IPS-11a (cell line): ENCODE data around the gene LRFN2.

Experiments
- H3K4me3 ChIP-seq: one replicate; pipeline ENCODE4 v1.5.1; 2013; ENCODE audit warnings: low read depth, low read length, control low read depth

LRFN2 gene

DNA sequence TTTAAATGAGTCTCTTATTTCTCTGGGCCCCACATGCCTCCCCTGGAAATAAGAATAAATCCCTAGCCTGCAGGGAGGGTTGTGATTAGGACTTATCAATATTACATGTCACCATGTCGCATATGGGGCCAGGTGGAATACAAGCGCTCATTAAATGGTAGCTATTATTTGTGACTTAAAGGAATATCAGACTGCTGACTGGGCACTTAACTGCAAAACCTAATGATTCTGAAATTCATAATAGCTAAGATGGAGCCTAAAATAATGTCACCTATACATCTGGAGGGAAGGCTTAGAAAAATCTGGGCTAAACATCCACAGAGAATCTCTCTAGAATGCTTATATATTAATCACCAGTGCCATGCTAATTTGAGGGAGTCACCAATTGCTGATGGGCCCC, 106.5 kb downstream of the LRFN2 start:
- H3K4me3 ChIP-seq: no peak overlapping the region

DNA sequence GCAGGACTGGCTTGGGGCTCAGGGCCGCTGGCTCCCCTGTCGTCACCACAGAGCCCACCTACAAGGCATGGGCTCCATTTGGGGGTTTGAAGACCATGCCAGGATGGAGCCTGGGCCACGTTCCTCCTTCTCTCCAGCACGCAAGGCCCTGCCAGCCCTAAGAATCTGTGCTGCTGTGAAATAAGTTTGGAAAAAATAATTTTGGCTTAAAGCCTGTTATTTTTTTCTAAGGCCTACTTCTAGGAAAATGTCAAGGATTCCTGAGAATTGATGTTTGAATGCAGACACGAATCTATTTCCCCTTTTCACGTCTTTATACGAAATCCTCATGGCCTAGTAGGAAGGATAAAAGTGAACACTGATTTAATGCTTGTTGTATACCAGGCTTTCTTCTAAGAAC, 107.5 kb downstream of the LRFN2 start:
- no peak overlapping the region for H3K4me3 ChIP-seq

DNA sequence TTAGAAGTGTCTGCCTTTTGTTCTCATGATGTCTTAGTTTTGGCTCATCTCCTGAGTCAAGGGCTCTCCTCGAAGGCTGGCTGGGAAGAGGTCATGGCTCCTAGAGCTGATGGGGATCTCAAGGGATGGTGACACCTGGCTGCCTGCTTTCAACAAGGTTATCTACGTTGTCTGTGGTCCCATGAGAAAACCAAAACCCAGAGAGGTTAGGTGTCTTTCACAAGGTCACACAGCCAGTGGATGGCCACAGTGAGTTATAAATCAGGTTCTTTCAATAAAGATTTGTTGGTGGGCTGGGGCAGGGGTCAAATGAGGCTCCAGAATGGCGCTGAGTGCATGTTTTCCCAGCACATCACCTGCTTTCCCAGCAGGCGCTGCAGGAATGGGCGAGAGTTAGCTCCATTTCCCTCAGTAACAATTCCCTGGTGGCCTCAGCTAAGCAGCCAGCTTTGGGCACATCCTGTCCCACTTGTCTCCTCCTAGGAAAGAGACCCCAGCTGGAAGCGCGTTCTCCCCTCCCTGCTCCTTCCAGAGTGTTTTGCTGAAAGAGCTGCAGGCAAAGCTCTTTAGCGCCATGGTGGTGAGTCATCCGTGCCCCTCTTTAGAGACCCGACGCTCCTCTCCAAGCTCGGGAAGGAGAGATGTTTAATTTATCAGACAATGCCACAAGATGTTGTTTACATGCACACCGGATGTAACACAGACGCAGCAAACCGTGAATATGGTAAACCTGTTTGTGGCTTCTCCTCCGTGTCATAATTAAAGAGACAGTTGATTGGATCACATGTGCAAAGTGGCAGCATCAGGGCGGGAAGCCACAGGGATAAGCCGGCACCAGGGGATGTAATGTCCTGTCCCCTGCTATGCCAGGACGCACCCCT, 109.7 kb downstream of the LRFN2 start:
- no peak overlapping the region for H3K4me3 ChIP-seq

DNA sequence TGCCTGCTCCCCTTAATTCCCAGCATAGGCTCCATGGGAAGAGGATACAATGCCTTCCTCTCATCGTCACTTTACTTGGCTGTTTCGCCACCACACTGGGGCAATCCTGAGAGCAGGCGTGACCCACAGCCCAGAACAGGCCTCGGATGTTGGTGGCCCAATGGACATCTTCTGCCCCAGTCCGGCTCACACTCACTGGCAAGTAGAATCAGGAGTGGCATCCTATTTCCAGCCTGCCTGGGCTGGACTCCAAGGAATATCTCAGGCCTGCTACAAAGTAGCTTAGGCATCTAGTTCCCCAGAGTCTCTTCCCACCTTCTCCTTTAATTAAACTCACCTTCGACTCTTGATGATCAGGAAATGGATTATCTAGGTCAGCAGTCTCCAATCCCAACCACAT, 110.5 kb downstream of the LRFN2 start:
- no peak overlapping the region for H3K4me3 ChIP-seq

DNA sequence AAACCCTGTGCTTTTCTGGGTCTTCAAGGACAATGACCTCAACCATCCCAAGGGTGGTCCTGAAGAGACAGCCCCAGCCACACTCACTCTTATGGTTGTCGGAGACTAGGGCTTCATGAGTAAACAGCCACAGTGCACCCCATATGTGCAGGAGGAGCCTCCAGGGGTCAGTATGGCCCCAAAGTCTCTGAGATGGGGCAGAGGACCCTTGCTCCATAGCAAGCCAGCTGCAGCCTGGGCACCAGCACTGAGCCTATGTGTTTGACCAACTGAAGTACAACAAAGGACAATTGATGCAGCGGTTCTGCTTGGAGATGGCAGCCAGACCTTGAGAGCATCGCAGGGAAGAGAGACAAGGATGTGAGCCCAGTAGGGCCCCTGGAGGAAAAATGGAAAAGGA, 112.2 kb downstream of the LRFN2 start:
- no peak overlapping the region for H3K4me3 ChIP-seq

DNA sequence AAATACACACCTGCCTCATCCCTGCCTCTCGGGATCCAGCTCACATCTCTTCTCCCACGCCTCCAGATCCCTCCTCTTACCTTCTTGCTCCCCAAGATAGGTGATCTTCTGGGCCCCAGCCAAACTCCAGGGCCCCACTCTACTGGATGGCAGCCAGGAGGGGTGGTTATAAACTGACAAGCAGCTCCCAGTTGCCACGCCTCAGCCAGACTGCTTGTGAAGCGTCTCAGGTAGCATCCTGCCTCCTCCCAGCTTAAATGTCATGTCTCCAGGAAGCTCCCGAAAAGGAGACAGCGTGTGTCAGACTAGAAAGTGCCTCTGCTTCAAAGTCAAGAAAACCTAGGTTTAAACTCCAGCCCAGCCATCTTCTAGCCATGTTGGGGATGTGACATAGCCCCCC, 114.1 kb downstream of the LRFN2 start:
- no peak overlapping the region for H3K4me3 ChIP-seq

DNA sequence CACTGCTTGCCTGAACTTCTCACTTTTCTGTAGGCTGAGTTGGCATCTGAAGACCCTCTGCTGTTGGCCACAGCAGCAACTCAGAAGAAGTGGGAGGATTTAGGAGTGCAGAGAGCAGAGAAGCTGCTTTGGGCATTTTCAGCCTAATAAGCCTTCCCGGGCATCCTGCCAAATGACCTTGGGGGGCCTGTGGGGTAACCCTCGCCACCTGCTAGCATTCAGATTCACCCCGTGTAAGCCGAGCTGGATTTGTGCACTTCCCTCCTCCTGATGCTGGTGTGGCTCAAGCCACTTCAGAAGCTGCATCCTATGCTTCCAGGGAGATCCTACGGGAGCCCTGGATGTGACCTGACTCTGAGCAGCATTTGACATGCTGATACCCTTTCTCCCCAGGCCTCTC, 114.8 kb downstream of the LRFN2 start:
- no peak overlapping the region for H3K4me3 ChIP-seq

DNA sequence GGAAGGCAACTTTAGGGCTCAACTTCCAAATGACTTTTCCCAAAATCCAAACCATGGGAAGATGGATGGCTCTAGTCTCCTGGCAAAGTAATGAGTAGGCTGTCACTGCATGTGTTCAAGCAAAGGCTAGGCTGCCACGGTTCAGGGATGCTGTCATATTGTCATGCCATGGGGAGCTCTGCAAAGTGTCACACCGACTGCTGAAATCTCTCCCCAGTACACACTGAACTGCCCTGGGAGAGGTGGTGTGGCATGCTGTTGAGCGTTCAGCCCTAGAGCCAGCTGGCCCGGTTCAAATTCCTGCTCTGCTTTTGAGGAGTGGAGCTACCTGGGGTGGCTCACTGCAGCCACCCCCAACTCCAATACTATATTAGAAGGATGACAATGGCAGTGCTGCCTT, 115.9 kb downstream of the LRFN2 start:
- H3K4me3 ChIP-seq: no peak overlapping the region

DNA sequence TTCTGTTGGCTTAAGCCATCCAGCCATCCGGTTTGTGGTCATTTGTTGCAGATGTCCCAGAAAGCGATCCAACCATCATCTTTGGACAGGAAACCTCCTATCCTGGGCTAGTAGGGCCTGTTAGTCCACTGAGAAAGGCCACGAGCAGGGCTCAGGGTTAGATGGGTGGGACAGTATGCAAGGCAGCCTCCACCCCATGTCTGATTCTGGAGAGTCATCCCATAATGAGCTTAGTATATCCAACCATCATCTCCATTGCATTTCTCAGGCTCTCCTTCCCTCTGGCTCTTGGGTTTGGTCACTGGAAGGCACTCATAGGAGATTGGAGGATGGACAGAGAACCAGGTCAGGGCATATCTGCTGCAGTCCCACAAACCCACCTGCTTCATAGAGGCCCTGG, 117.8 kb downstream of the LRFN2 start:
- no peak overlapping the region for H3K4me3 ChIP-seq

DNA sequence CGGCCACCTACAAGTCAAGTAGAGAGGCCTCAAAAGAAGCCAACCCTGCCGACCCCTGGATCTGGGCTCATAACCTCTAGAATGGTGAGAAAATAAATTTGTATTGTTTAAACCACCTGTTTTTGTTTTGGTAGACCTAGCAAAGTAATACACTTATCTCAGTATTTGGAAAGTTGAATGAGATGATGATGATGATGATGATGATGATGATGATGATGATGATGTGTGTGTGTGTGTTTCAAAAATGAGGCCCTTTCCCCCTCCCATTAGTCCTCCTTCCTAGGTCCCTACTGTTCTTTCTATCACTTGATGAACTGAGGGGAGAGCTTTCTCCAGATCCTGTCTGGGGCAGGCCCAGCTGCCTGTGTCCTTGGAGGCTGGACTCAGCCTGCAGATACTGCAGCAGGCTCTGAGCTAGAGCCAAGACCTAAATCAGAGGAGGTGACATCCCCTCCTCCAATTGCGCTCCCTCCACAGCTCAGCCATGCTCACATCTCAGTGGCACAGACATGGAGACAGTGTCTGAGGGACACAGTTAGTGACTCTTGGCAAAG, 120.1 kb downstream of the LRFN2 start:
- no peak overlapping the region for H3K4me3 ChIP-seq

DNA sequence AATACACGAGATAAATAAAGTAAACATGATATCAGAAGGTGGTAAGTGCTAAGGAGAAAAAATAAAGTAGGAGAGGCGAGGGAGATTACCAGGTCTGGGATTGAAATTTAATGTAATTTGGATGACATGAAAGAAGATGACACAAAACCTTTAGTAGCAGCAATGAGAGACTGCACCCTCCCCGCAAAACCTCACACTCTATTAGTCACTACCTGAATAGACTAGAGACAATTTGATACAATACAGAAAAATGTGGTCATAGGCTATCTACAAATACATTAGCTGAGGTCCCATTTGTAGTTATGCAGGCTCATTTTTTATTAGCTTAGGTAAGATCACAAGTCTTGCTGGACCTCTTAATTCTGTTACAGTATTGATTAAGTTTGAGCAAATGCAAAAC, 125.5 kb downstream of the LRFN2 start:
- H3K4me3 ChIP-seq: no peak overlapping the region

DNA sequence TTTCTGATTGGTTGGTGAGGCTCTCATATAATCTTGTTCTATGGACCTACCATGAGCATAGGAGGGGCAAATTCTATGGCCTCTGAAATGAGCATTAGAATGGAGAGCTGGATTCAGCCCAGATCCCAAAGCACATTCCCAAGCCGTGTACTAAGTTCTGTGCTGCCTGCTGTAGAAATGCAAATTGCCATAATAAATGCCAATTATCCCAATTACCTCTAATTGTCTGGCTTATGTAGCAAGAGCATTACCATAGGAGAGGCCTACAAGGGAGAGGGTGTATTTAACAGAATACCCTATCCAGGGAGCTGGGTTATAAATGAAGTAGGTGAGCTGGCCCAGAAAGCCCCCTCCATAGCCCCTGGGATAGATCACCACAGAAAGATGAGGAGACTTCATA, 126.8 kb downstream of the LRFN2 start:
- H3K4me3 ChIP-seq: no peak overlapping the region

DNA sequence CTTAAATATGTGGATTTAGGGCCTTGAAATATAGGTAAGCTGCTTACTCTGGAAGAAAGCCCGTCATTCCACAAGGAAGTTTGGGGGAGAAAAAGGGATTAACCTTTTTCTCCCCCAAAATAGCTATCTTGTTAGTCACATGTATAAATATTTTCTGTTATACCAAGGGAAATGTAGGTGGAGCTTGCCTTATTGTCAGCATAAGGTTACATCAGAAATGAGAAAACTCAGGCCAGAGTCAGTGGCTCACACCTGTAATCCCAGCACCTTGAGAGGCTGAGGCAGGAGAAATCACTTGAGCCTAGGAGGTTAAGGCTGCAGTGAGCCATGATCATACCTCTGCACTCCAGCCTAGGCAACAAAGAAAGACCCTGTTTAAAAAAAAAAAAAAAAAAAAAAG, 129.9 kb downstream of the LRFN2 start:
- H3K4me3 ChIP-seq: no peak overlapping the region

DNA sequence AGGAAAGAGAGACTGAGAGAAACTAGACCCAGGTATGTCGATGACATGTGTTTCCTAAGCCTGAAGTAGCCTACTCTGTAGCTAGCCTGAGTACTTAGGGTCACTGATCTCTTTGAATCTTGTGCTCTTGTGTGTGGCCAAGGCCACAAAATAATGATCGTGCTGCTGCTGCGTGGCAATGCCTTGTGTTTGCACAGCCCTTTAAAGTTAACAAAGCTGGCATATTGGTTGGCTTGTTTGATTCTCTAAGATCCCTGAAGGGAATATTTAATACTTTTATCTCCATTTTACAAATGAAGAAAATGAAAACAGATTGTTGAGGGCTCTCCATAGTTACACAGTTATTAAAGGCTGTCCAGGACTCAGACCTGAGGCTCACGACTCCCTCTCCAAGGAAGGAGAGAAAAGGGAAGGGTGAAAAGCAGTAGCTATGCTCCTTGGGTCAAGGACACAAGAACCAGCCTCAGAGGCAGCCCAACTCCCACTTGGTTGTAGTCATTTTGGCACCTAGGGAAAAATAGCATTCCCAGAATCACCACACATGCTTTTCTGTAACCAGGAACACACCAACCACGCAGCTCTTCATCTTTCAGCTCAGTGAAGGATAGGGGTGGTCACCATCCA, 130.7 kb downstream of the LRFN2 start:
- H3K4me3 ChIP-seq: no peak overlapping the region

DNA sequence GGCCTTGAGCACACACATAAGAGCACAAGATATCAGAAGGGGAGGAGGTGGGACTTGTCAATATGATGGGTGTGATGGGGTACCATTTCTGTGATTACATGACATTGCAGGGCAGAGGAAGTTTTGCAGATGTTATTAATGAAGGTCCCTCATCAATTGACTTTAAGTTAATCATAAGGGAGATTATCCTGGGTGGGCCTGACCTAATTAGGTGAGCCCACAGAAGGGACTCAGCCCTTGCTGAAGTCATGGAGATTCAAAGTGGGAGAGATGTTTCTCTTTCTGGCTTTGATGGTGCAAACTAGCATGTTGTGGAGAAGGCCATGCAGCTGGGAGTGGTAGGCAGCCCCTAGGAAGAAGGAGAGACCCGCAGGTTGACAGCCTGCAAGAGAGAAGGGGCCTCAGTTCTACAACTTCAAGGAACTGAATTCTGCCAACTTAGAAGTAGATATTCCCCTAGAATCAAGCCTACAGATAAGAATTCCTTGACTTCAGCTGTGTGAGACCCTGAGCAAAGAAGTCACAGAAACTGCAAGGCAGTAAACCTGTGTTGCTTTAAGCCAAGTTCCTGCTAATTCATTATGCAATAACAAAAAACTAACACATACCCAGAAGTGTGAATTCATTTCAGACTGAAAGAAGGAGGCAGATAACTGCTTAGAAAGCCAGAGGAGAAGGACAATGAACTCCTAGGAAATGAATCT, 131.3 kb downstream of the LRFN2 start:
- no peak overlapping the region for H3K4me3 ChIP-seq

DNA sequence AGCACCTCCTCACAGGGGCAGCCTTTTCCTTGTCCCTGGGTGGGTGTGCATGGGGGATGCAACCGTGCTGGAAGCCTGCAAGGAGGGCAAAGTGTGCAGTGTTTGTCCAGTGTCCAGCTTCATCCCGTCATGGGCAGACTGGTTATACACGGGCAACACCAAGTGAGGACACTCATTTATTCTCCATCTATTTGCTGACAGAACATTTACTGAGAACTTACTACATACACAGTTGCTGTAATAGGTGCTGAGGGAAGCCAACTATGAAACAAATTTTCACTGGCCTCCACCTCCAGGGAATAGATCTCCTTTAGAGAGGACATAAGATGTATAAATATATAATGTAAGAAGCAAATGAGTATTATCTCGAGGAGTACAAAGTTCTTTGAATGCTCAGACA, 136.7 kb downstream of the LRFN2 start:
- no peak overlapping the region for H3K4me3 ChIP-seq

DNA sequence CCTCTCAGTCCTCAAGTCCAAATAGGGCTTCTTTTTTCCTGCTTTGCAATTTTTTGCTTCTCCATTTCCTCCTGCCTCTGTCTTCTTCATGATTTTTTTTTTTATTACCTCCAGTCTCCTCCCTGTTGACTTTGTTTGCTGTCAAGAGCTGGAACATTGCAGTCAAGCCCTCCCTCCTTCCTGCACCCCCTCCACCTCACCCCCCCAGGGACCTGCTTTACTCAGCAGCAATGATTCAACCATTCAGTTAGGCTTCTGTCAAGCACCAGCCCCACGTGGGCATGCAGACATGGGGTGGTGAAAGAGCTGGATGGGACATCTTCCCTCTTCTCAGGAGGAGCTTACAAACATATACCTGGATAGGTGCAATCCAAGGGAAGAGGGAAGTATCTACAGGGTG, 142.4 kb downstream of the LRFN2 start:
- no peak overlapping the region for H3K4me3 ChIP-seq

DNA sequence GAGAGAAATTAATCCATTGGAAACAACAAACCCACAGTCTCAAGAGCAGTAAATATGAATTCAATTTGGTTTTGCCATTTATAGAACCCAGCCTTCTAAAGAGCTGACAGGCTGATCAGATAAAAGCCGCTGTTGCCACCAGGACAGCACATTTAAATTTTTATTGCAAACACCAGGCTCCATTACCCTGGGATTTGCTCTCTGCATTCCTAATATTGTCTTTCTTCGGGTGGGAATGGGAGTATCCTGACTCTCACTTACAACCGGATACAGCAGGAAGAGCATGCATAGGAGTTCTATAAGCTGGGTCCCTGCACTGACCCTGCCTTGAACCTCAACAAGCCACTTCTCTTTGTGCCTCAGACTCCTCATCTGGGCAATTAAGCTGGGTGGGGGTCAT, 142.9 kb downstream of the LRFN2 start:
- H3K4me3 ChIP-seq: no peak overlapping the region

DNA sequence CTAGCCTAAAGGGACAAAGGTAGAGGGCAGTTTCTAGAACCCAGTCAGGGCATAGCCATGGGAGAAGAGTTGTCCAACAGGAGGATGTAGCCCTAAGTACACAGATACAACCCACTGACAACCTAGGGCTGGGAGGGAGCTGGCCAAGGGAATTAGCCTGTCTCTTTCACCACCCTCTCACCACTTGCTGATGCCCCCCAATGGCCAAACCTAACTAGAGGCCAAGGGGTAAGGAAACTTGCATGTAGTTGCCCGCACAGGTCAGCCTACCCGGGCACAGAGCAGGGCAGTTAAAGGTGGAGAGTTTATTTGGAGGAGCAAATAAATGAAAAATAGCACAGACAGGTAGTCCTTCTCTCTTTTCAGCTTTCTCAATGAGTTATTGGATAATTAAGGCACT, 143.3 kb downstream of the LRFN2 start:
- no peak overlapping the region for H3K4me3 ChIP-seq

DNA sequence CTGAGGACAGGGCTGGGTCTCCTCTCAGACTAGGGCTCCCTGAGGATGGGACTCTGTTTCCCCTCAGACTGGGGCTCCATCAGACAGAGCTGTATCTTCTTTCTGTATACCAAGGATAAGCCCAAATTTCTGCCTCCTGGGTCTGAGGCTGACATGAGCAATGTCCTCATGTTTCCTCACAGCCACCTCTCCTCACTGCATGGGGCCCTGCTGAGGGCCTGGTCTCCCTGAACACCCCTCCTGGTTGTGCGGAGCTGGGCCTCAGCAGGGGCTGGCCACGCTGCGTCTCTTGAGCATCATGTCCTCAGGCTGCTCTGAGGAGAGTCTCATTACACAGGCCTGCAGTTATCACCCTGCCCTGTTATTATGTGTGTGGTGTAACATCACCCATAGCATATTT, 144.6 kb downstream of the LRFN2 start:
- H3K4me3 ChIP-seq: no peak overlapping the region

DNA sequence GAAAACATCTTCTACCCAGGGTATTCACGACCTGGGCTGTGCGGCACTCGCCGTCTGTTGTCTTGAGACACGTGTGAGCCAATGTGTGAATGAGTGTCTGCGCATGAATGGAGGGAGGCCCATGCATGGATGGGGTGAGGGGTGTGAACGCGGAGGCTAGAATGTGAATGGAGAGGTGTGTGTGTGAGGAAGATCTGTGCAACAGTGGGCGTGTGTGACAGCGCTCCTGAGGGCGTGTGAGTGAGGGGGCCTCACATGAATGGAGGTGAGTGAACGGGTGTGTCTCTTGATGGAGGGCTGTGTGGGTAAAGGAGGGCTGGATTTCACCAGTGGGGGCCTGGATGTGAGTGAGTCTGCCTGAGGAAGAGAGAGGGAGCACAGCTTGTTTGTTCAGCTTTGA, 146.0 kb downstream of the LRFN2 start:
- no peak overlapping the region for H3K4me3 ChIP-seq

DNA sequence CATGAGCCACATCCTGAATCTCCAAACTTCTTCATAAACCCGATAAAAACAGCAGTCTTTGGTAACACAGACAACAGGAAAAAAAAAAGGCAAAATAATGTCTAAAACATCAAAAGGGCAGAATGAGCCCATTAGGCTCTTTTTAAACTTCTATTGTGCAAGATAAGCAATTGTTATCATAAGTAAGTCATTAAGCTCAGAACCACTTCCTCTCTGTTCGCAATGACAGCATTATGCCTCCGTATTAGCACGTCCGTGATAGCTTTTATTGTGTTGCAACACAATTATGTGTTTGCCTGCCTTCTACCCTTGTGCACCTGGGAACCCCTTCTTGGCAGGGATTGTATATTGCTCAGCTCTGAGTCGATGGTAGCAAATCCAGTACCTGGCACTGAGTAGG, 147.1 kb downstream of the LRFN2 start:
- H3K4me3 ChIP-seq: no peak overlapping the region
